Measurements from ENCODE around the gene TAMALIN.
A peak's percentile ranks its signal among the peaks of the same experiment; 100 is the strongest.

Gene TAMALIN

DNA sequence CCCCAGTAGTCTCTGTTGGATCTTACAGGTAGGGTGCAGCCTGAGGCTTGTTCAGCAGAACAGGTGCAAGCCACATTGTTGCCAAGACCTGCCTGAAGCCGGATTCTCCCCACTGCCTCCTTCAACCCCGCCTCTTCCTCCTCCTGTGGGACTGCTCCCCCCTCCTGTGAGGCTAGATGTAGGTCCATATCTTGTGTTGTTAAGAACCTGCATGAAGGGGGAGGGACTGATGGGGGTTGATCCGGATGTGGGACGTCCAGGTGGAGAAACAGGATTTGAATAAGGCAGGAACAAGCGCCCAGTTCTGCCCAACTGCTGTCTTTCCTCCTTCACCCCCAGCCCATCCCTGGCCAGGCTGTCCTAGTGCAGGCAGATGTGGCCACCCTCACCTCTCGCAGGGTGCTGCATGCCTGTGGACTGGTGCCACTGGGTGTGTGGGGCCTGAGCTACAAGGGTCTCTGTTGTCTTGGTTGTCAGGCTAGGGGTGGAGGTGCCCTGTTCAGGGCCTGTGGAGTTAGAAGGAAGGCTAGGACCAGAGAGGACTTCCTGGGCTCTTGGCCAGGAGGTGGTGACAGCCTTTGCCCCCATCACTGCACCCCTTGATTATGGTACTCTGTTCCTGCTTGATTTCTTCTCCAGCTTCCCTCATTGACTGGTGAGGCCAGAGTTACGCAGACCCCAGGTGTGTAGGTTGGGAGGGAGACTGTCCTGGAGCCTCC is 45.9 kb downstream of the TAMALIN start:
- H3K9me3 ChIP-seq (replicated peaks in 1 of 11): no peaks in the 10 kb centered on the region
- peaks cover 17 to 42% (median 38%) of the 10 kb centered on the region in 10 experiments for H3K4me1 ChIP-seq
- TF ChIP-seq Cebpa-rat (IDR thresholded peaks at IDR 0.05): no peak
- H3K4me3 ChIP-seq: peak overlapping the region in 2 of 10 experiments; percentile 59 to 72; a peak in 1 of 20 replicates
- H3K27ac ChIP-seq: no peak overlapping the region
- peaks cover 0 to 32% (median 13%) of the 10 kb centered on the region in 11 experiments; a peak in 11 of 22 replicates for H3K36me3 ChIP-seq
- H3K4me2 ChIP-seq: peak overlapping the region in 10 of 11 experiments; percentile 93 to 100 (median 99); a peak in 19 of 22 replicates
- peaks cover 0 to 5% (median 0%) of the 10 kb centered on the region in 11 experiments; a peak in 1 of 22 replicates for H3K27me3 ChIP-seq
- peaks cover 0 to 53% (median 8%) of the 10 kb centered on the region in 11 experiments; a peak in 10 of 22 replicates for H4K20me1 ChIP-seq
- peak overlapping the region in 3 of 11 experiments; percentile 11 to 83 (median 44); a peak in 2 of 22 replicates for H3K9ac ChIP-seq

DNA sequence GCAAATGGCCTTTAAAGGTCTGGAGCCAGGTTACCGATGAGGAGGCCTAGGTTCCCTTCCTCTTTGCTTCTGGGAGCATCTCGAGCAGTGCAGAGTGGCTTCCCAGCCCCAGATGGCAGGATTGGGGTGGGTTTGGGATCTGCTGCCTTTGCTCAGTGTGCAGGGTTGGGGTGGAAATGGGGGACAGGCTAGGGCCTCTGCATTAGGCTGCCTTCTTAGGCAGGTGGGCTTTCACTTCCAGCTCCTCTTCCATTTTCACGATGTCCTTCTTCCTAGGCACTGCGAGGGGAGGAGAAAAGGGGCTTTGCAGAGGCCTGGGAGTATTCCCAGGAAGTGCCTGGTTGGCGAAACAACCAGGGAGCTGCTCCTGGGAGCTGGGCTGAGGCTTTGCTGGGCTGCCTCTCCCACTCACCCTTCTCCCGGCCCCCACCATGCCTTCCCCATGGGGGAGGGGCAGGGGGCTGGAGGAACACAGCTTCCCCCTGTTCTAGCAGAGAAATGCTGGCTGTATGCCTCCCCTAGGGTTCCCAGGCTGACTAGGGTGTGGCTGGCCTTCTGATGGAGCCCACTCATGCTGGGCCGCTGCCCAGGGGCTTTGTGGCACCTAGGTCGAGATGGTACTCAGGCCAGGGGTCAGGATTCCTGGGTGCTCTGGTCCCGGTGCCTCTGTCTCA is 46.9 kb downstream of the TAMALIN start:
- Histone ChIP-seq H3K4me3 (no peak overlapping the region), H3K36me3 (peaks cover 0 to 36% (median 15%) of the 10 kb centered on the region in 11 experiments; a peak in 13 of 22 replicates), H3K27ac (no peak overlapping the region), H3K4me1 (peaks cover 17 to 42% (median 38%) of the 10 kb centered on the region in 10 experiments), H3K9me3 (replicated peaks in 1 of 11) (no peaks in the 10 kb centered on the region), H4K20me1 (peaks cover 0 to 53% (median 8%) of the 10 kb centered on the region in 11 experiments; a peak in 10 of 22 replicates), H3K27me3 (peaks cover 0 to 5% (median 0%) of the 10 kb centered on the region in 11 experiments; a peak in 1 of 22 replicates), H3K9ac (peak overlapping the region in 1 of 11 experiments; percentile 44; a peak in 1 of 22 replicates), H3K4me2 (no peak overlapping the region; a peak in 1 of 22 replicates)
- TF ChIP-seq Cebpa-rat (IDR thresholded peaks at IDR 0.05): no peak

DNA sequence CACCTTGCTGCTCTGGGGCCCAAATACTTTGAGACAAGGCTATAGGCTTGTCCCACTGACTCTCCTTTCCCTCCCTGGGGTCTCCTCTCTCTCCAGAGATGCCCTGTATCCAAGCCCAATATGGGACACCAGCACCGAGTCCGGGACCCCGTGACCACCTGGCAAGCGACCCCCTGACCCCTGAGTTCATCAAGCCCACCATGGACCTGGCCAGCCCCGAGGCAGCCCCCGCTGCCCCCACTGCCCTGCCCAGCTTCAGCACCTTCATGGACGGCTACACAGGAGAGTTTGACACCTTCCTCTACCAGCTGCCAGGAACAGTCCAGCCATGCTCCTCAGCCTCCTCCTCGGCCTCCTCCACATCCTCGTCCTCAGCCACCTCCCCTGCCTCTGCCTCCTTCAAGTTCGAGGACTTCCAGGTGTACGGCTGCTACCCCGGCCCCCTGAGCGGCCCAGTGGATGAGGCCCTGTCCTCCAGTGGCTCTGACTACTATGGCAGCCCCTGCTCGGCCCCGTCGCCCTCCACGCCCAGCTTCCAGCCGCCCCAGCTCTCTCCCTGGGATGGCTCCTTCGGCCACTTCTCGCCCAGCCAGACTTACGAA is 47.6 kb downstream of the TAMALIN start:
- Histone ChIP-seq H3K4me1 (peaks cover 14 to 38% (median 34%) of the 10 kb centered on the region in 10 experiments), H3K27me3 (peaks cover 0 to 5% (median 0%) of the 10 kb centered on the region in 11 experiments; a peak in 1 of 22 replicates), H3K9ac (no peak overlapping the region), H3K4me2 (no peak overlapping the region), H3K9me3 (replicated peaks in 1 of 11) (no peaks in the 10 kb centered on the region), H3K36me3 (peaks cover 0 to 43% (median 15%) of the 10 kb centered on the region in 11 experiments; a peak in 15 of 22 replicates), H3K4me3 (no peak overlapping the region), H3K27ac (no peak overlapping the region), H4K20me1 (peaks cover 0 to 53% (median 8%) of the 10 kb centered on the region in 11 experiments; a peak in 10 of 22 replicates)
- TF ChIP-seq Cebpa-rat (IDR thresholded peaks at IDR 0.05): no peak

DNA sequence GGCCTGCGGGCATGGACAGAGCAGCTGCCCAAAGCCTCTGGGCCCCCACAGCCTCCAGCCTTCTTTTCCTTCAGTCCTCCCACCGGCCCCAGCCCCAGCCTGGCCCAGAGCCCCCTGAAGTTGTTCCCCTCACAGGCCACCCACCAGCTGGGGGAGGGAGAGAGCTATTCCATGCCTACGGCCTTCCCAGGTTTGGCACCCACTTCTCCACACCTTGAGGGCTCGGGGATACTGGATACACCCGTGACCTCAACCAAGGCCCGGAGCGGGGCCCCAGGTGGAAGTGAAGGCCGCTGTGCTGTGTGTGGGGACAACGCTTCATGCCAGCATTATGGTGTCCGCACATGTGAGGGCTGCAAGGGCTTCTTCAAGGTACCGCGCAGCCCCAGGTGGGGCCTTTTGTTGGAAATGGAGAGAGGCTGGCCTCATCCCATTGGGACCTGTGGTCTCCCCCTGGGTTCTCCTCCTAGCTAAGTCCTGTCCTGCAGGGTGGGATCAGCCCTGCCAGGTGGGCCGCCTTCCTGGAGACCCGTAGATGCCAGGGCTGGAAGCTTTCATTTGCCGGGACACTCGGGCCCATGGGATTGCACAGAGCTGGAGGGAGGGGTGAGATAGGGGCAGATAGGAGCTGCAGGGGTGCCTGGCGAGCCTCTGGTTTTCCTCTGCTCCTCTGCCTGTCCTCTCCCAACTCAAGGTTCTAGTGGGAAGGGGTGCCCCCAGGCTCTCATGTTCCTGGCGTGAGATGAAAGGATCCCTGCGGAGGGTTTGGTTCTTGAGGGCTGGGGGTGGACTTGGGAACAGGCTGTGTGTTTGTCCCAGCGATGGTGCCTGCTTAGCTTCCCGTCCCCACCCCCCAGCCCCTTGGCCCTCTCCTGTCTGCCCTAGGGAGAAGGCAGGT is 48.3 kb downstream of the TAMALIN start:
- H3K27ac ChIP-seq: no peak overlapping the region
- H3K4me2 ChIP-seq: no peak overlapping the region
- H3K4me3 ChIP-seq: no peak overlapping the region
- H3K36me3 ChIP-seq: peaks cover 0 to 48% (median 15%) of the 10 kb centered on the region in 11 experiments; a peak in 15 of 22 replicates
- peaks cover 0 to 5% (median 0%) of the 10 kb centered on the region in 11 experiments; a peak in 1 of 22 replicates for H3K27me3 ChIP-seq
- no peak overlapping the region for H3K9ac ChIP-seq
- no peak for TF ChIP-seq Cebpa-rat (IDR thresholded peaks at IDR 0.05)
- no peaks in the 10 kb centered on the region for H3K9me3 ChIP-seq (replicated peaks in 1 of 11)
- peaks cover 0 to 53% (median 8%) of the 10 kb centered on the region in 11 experiments; a peak in 10 of 22 replicates for H4K20me1 ChIP-seq
- peaks cover 7 to 30% (median 26%) of the 10 kb centered on the region in 10 experiments for H3K4me1 ChIP-seq

DNA sequence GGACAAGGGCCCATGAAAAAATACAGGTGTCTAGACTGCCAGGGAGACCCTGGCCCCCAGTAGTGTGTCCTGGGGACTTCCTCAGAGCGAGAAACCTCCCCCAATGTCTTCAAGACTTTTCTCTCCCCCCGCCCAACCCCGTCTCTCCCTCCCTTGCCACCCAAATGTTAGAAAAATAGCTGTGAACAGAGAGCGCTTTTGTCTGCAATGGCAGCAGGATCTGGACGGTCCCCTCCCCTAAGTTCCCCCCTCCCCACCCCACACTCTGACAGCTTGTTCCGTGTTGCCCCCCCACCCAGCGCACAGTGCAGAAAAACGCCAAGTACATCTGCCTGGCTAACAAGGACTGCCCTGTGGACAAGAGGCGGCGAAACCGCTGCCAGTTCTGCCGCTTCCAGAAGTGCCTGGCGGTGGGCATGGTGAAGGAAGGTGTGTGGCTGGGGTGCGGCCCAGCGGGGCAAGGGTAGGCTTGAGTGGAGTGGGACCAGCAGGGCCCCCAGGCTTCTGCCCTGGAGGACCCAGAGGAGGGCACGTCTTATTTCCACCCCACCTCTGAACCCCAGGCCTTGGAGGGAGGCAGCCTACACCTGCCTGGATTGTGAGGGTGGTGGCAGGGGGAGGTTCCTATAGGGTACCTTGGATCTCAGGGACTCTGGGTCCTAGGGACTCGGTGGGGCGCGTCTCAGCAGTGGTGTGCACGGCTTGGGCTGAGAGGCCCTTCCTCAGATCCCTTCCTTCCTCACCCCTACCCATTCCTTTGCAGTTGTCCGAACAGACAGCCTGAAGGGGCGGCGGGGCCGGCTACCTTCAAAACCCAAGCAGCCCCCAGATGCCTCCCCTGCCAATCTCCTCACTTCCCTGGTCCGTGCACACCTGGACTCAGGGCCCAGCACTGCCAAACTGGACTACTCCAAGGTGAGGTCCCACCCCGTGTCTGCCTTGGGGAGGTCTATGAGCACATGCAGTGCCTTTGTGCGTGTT is 49.3 kb downstream of the TAMALIN start:
- no peak overlapping the region for H3K27ac ChIP-seq
- peaks cover 0 to 5% (median 0%) of the 10 kb centered on the region in 11 experiments; a peak in 1 of 22 replicates for H3K27me3 ChIP-seq
- H3K36me3 ChIP-seq: peaks cover 0 to 48% (median 15%) of the 10 kb centered on the region in 11 experiments; a peak in 15 of 22 replicates
- H3K9ac ChIP-seq: no peak overlapping the region
- no peak for TF ChIP-seq Cebpa-rat (IDR thresholded peaks at IDR 0.05)
- H3K4me2 ChIP-seq: no peak overlapping the region
- H3K9me3 ChIP-seq (replicated peaks in 1 of 11): no peaks in the 10 kb centered on the region
- peaks cover 0 to 22% (median 17%) of the 10 kb centered on the region in 10 experiments; a peak in 17 of 20 replicates for H3K4me1 ChIP-seq
- no peak overlapping the region for H3K4me3 ChIP-seq
- H4K20me1 ChIP-seq: peaks cover 0 to 53% (median 8%) of the 10 kb centered on the region in 11 experiments; a peak in 10 of 22 replicates

DNA sequence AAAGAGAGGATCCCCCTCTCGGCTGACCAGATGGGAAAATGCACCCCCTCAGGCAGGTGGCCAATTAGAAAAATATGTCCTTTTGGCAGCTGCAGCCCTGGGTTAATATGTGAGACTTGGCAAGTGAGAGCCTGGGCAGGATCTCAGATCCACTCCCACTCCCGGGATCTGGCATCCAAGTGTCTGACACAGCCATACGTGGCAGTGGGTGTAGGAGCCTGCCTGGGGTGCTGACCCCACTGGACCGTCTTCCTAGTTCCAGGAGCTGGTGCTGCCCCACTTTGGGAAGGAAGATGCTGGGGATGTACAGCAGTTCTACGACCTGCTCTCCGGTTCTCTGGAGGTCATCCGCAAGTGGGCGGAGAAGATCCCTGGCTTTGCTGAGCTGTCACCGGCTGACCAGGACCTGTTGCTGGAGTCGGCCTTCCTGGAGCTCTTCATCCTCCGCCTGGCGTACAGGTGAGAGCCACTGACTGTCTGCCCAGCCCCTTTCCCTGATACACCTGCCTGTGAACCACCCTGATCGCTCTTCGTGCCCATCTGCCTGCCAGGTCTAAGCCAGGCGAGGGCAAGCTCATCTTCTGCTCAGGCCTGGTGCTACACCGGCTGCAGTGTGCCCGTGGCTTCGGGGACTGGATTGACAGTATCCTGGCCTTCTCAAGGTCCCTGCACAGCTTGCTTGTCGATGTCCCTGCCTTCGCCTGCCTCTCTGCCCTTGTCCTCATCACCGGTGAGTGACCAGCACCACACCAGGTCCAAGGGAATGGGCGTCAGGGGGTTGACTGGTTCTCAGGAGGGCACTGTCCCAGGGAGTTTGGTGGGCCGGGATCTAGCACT is 50.3 kb downstream of the TAMALIN start:
- no peaks in the 10 kb centered on the region; a peak in 1 of 22 replicates for H3K27me3 ChIP-seq
- TF ChIP-seq Cebpa-rat (IDR thresholded peaks at IDR 0.05): no peak
- no peak overlapping the region for H3K27ac ChIP-seq
- peaks cover 0 to 14% (median 9%) of the 10 kb centered on the region in 10 experiments; a peak in 14 of 20 replicates for H3K4me1 ChIP-seq
- no peak overlapping the region for H3K4me3 ChIP-seq
- H3K9me3 ChIP-seq (replicated peaks in 1 of 11): no peaks in the 10 kb centered on the region
- H3K9ac ChIP-seq: no peak overlapping the region
- peaks cover 0 to 45% (median 6%) of the 10 kb centered on the region in 11 experiments; a peak in 9 of 22 replicates for H4K20me1 ChIP-seq
- H3K4me2 ChIP-seq: no peak overlapping the region
- peaks cover 0 to 48% (median 15%) of the 10 kb centered on the region in 11 experiments; a peak in 15 of 22 replicates for H3K36me3 ChIP-seq

All from BLaER1 treated with 17β-estradiol and CSF1 and Interleukin-3, amounts not matched to agents 10 nM and 100 nM (cell line).